ENCODE measurements around the gene MRPL14.

DNA sequence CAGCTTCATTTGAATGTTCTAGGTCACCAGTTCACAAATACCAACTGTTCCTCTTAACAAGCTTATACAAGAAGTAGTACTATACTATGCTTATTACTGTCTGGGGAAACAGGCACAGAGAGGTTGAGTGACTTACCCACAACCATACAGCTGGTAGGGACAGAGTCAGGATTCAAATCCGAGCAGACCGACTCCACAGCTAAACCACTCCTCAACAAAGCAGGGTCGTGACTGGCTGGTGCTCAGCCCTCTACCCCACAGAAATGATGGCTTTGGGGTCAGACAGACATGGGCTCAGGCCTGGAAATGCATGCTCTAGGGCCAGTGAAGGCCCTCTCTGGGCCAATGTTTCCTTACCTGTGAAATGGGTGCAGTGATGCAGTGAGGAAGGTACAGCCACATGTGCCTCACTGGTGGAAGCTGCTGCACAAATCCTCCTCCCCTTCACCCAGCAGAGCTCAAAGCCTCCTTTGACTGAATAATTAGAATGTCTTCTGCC lies 63.6 kb downstream of the MRPL14 start:
- TF ChIP-seq POLR2A (IDR thresholded peaks at IDR 0.05; ENCODE audit: borderline replicate concordance, extremely low read depth, insufficient read depth, insufficient read length) (no peak), EZH2 (IDR thresholded peaks at IDR 0.05) (no peak)
- TF ChIP-seq, protein P1, sequence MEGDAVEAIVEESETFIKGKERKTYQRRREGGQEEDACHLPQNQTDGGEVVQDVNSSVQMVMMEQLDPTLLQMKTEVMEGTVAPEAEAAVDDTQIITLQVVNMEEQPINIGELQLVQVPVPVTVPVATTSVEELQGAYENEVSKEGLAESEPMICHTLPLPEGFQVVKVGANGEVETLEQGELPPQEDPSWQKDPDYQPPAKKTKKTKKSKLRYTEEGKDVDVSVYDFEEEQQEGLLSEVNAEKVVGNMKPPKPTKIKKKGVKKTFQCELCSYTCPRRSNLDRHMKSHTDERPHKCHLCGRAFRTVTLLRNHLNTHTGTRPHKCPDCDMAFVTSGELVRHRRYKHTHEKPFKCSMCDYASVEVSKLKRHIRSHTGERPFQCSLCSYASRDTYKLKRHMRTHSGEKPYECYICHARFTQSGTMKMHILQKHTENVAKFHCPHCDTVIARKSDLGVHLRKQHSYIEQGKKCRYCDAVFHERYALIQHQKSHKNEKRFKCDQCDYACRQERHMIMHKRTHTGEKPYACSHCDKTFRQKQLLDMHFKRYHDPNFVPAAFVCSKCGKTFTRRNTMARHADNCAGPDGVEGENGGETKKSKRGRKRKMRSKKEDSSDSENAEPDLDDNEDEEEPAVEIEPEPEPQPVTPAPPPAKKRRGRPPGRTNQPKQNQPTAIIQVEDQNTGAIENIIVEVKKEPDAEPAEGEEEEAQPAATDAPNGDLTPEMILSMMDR (IDR thresholded peaks at IDR 0.05 in 2 of 3, conservative IDR thresholded peaks at IDR 0.05 in 1 of 3; ENCODE audit: borderline replicate concordance in 1 of 3, insufficient read depth in 1 of 3, low read depth in 2 of 3, low read length in 2 of 3): no peak

Measured in HCT116 (cell line).